GM21526 (cell line): ENCODE measurements around the gene PLPP4.

Source experiments
- ATAC-seq: cut with Tn5 transposase; IDR thresholded peaks from one replicate; pipeline ENCODE4 v1.9.1; 2021; ENCODE audit warnings: moderate library complexity; ENCODE audit not compliant: unreplicated experiment, low FRiP score

The PLPP4 gene

DNA sequence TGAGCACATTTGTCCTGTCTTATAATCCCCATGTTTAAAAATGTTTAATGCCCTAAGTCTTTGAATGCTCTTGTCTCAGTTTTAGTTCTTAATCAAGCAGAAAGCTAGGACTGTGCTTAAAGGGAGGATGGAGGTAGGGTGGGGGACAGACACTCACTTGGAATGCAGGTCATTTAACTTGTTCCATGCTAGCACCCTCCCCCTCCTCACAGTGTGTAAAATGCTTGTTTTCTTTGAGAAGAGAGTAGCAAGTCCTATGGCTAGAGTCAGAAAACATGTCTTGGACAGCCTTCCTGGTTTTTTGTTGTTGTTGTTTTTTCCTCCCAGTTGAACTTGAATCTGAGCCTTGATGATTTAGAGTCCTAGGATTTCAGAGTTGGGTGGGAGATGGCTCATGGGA lies 114.2 kb downstream of the PLPP4 start:
- no peak for ATAC-seq

DNA sequence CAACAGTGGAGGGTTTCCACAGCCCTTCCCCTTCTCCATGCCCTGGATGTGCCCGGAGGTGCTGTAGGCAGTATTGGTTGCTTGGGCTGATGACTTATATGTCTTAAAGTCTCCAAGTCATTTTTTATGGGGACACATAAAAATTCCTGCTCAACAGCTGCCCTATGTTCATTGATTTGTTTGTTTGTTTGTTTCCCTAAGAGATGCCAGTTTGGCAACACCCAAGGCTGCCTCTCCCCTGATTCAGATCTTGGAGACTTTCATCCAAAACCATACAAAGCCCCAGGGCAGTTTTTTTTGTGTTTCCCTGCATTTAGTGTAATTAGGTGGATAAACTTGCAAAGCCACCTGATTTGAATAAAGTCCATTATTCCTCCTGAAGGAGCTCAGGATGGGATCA lies 115.3 kb downstream of the PLPP4 start:
- ATAC-seq, result no peak

DNA sequence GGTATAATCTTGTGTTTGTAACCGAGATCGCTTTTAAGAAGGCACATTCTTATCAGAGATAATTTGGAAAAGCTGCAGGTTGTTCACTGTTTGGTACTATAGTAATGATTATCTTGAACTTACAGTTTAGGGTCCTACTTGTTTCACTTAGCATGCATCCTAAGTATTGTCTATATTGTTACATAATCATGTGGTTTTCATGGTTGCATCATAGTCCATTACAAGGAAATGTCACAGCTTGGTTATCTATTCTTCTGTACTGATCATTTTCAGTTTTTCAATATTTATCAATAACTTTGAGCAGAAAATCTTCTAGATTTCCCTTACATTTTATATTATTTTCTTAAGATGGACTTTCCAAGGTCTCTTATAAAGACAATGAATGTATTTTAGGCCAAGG lies 116.3 kb downstream of the PLPP4 start:
- ATAC-seq, result no peak

DNA sequence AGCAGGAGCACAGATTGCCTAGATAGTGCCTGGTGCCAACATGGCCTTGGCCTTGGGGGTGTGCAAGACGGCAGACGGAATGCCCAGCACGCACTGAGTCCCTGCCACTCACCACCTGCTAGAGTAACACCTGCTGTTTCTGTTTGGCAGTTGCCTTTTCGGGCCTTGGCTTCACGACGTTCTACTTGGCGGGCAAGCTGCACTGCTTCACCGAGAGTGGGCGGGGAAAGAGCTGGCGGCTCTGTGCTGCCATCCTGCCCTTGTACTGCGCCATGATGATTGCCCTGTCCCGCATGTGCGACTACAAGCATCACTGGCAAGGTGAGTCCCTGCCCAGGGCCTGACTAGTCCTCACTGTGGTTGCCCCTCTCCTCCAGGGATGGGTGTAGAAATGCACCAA lies 118.0 kb downstream of the PLPP4 start:
- no peak for ATAC-seq

DNA sequence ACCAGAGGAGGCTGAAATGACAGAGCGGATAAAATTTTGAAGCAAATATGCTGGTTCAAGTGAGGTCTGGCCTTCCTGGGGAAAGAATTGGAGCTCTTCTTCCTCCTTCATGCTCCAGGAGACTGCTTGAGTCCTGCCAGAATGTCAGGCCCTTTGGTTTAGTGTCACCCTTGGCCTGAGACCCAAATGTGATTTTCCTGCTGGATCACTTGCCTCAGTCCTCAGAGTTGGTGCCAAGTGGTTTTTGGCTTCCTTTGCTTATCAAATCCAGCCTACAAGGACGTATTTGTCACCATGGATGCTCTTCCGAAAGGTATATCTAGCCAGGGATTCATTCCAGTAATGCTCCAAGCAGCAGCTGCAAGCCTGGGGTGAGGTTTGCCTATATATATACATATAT lies 118.4 kb downstream of the PLPP4 start:
- ATAC-seq, result no peak

DNA sequence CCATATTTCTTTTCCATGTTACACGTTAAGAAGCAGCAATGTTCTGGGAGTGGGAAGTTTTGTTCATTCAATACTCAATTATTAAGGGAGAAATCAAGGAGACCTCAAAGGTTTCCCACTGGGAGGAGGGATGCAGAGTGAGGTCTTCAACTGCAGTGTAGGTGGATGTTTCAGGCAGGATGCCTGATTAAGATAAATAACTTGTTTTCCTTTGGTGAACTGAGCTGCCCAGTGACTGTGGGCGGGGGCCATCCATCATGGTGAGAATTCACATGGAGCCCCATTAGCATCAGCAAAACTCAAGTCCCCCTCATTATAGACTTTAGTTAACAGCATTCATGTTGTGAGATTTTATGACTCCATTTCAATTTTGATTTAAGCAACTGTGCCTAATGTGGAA lies 121.1 kb downstream of the PLPP4 start:
- no peak for ATAC-seq

DNA sequence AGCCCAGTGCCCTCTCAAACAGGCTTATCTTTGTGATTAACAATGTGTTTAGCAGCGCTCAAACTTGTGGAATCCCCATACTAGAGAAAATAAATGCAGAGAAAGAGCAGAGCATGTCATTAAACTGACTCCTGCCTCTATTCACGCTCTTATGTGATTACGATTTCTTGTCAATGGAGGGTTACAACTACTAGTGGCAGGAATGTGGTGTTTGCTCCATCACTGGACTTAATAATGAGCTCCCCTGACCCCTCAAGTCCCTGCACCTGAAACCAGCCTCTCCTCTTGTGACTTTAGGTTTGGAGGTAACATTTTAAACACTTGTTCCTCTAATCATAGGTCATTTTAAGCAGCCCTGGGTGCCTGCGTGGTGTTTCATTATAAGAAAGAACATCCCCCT lies 121.9 kb downstream of the PLPP4 start:
- ATAC-seq, result no peak

DNA sequence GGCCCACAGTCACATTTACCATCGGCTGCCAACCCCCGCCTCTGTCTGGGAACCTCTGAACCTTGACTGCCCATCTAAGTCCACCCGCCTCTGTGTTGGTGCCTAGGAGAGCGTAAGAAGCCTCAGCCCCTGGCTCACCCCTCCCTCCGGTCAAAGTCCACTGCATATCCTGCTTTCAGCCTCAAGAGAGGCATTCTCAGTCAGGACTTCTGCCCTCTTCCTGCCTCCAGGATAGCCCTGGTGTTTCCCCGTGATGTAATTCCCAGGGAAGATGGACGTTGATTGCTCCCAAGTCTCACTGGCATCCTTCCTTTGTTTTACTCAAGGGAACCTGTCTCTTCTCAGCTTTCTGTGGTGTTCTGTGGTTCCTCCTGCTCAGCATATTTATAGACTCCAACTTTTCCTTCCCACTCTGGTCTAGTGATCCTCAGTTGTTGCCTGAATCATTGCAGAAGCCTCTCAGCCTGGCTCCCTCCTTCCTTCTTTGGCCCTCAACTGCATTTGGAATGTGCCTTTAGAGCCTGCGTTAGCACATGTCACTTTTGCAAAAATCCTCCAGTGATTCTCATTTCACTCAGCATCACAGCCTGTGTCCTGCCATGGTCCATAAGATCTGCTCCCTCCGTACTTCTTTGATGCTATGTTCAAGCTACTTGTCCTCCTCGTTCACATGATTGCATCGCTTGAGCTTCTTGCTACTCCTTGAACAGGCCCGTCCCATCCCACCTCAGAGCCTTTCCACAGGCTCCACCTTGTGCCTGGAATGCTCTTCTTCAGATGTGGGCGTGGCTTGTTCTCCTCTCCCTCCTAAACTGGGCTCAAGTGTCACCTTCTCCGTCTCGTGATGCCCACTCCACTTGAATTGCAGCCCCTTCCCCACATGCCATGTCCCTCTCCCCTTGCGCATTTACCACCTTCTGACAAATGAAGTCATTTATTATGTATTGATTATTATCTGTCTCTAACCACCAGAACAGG lies 124.2 kb downstream of the PLPP4 start:
- ATAC-seq, result no peak

DNA sequence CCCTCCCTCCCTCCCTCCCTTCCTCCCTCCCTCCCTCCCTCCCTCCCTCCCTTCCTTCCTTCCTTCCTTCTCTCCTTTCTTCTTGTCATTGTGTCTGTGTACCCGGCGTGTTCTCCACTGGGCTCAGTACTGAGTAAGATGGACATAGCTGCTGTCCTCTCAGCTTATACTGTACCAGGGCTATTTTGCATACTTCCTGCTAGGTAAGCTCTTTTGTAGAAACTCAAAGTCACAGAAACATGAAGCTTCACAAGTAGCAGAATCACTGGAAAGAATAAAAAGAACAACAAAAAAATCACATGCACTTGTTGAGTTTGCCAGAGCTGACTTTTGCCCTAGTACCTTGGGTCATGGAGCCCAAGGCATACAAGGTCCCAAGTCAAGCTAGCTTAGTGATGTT lies 125.7 kb downstream of the PLPP4 start:
- no peak for ATAC-seq

DNA sequence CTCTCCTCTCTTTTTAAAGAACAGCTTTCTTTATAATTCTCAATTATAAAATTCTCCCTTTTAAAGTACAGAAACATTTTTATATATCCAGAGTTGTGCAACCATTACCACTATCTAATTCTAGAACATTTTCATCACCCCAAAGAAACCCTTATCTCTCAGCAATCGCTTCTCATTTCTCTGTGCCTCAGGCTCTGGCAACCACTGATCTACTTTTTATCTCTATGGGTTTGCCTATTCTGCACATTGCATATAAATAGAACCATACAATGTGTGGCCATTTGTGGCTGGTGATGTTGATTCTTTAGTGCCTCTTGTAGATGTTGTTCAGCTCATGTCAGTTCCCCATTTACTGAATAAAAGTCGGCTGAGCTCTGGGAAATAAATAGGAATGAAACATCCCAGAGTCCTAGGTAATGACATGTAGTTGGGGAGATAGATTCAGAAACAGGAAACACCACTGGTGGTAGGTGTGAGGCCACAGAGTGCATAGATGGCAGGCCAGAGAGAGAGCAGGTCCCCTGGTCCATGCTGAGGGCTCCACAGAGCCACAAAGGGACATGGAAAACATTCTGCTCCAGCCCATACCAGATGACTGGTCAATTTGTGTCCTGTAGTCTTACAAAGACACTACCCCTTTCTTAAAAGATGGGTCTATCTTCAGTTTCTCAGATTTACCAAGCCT lies 126.5 kb downstream of the PLPP4 start:
- no peak for ATAC-seq

DNA sequence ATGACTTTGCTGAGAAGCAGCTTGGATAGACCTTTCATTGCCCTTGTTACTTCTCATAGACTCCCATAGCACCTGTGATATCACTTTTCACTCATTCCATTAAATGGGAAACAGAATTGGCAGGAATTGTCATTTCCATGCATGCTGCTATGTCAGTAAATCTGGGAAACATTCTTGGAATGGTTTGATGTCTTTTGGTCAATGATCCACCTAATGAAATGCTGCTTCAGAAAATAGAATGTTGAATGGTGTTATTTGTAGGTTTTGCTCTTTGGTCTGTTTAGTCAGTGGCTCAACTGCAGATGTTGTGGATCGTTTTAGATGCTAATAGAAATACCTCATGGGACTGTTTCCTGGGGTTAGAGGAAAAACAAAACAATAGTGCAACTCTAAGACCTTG lies 127.8 kb downstream of the PLPP4 start:
- ATAC-seq, result no peak

DNA sequence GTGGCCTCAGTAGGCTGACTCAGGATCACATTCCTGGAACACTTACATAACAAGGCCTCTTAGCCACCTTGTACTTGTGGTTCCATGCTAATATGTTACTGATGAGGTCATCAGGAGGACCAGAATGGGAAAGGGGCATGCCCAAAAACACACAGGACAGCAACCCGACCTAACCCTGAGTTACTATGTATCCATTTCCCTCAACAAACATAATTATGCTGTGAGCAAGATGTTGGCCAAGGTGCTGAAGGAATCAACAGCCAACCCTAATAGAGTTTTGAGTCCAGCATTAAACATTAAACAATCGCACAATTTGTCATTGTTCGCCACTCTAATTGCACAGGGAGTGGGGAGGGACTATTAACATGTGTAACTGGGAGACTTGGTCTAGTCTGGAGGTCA lies 129.4 kb downstream of the PLPP4 start:
- ATAC-seq, result no peak

DNA sequence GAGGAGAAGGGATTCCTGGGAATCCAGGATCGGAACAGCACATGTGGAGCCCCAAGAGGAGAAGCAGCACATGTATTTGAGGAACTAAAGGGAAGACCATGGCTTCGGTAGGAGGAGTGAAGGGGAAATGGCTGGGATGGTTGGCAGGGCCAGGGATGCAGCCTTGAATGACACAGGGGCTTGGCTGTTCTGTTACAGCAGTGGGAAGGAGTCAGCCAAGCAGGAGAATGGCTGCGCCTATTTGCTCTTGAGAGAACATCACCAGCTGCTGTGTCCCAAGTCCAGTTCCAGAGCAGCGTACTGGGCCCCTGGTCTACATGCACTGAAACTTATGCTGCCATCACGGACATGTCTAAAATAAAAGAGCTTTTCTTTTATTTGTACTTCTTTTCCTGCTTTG lies 130.0 kb downstream of the PLPP4 start:
- ATAC-seq, result no peak

DNA sequence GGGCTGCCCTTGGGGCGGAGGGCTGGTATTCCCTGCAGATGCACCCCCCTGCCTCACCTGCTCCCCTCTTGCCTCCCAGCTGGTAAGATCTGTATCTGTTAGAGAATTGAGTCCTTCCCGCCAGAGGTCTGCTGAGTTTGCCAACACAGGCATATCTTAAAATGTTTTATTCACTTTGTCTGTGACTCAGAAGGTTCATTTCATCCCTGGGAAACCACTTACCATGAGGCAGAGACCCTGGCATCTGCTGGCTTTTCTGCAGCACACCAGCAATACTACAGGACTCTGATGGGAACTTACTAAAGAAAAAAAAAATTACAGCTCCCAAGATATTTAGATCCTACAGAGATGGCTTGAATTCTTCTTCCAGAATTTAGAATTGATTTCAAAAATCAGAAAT lies 131.3 kb downstream of the PLPP4 start:
- no peak for ATAC-seq

DNA sequence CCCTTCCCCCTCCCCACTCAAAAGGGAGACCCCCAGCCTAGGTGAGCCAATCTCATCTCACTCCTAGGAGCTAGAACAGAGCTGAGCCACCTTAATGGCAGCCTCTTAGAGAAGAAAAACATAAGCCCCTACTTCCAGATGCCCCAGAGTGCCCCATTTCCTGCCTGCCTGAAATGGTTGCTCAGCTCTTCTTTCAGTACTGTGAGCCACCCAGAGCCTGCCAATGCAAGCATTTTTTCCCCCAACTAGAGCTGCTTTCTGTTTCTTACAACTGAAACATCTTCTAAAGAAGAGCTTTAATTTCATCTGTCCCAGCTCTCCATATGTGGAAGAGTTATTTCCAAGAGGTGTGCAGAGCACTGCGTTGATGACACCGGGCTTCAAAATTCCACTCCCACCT lies 136.7 kb downstream of the PLPP4 start:
- ATAC-seq, result no peak

DNA sequence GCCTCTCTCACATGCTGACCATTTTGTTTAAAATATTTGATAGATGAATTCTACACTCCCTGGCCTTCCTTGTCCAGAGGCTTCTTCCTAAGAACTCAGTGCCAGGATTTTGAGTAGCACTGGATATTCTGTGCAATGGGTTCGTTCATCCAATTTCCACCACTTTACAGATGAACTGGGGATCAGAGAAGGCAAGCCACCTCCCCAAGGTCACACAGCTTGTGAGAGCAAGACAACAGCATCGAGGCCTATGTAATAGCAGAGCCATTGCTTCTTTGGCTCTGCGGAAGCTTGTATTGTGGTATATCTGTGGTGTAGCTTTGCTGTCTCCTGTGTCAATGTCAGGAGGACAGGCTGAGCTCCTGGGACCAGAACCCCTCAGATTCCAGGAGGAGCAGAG lies 140.9 kb downstream of the PLPP4 start:
- ATAC-seq, result no peak

DNA sequence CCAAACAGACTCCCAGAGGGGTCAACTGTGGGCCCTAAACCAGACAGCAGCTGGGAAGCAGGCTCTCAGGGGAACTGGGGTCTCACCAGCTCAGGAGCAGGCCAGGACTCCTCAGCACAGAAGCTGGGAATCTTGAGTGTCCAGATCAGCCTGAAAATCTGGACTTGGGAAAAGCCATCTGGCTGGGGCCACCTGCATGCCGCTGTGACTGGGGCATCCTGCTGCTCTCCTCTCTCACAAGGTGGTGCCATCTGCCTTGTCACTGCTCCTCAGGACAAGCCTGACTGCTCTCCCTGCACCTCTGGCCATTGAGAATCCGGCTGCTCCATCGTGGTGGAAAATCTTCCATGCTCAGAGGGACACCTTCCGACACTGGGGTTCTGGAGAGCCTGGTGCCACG lies 141.4 kb downstream of the PLPP4 start:
- ATAC-seq, result no peak

DNA sequence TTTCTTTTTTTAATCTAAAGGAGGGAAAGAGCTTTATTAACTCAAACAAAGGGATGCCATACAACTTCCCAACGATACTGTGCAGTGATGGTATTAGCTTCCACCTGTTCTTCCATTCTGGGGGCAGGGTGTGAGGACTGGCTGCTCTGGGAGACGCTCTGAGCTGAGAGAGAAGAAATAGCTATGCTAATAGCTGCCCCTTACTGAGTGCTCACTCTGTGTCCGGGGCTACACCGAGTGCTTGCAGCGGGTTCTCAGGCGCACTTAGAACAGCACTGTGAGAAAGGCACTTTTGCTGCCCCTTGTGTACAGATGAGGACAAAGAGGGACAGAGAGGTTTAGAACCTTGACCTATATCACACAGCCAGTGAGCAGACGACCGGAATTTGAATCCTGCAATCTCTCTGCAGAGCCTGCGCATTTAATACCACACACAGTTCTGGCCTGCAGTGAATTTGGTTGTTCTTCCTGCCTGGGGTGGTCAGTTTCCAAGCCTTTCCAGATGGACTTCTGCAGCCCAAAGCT lies 142.2 kb downstream of the PLPP4 start:
- ATAC-seq, result no peak

DNA sequence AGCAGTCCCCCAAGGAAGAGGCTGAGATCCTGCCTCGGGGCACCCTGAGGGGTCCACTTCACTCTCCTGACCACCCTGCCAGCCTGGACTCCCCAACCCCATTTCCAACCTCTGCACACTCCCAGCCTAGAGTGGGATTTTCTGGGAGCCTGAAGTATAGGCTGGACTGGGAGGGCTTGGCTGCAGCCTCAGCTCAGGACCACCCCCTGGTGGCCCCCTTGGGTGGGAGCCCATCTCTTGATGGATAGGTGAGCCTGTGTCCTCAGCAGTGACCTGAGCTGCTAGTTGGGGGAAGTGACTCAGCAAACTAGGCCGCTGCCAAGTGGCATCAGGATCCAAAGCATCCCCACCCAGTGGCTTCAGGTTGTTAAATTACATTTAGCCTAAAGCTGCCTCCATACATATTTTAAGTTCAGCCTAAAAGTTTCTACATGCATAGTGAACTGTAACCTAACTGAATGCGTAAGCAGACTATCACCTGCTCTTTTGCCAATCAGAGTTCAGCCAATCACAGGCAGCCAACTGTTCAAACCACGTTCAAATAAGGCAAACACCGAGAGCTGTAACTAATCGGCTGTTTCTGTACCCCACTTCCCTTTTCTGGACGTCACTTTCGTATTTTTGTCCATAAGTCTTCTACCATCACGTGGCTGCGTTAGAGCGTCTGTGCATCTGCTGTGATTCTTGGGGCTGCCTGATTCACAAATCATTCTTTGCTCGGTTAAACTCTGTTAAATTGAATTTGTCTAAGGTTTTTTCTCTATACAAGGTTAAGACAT lies 144.0 kb downstream of the PLPP4 start:
- peak; percentile 50 for ATAC-seq

DNA sequence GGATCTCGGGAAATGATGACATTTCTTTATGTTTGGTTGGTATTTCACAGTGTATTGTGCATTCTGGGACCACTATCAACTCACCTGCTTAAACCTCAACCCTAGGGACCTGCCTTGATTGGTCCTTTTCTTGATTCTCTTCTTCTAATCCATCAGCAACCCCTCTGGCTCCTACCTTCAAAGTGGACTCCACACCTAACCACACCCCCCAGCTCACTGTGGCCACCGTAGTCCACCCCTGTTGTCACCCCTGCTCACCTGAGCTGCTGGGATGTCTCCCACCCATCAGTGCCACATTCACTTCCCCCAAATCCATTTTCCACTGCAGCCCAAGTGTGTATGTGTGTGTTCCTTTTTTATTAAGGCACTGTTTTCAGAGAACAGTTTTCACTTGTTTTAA lies 145.0 kb downstream of the PLPP4 start:
- ATAC-seq, result no peak

DNA sequence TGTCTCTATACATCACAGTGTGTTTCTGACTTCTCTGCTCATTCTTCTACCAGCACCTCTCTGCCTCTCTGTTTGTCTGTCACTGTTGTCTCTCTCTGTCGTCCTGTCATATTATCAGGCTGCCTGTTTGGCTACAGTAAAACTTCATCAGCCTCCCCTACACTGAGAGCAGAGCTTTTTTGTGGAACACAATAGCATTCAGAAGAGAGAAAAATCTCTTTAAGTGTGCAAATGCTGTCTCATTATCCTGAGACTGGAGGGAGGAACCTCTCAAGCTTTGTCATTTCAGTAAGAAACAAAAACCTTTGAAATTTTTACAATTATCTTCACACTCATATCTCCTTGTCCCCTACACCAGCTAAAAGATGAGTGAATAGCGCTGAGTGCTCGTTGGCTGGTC lies 148.4 kb downstream of the PLPP4 start:
- ATAC-seq, result no peak
